H9 (cell line): ENCODE results near the gene KMT2C. TPM values are rescaled to one million over a fixed set of nuclear protein-coding genes. Genes with fewer than 3 reads are reported as not detected.

Experiments
- DNase-seq: peaks from one replicate; pipeline ENCODE4 v3.0.0-alpha.2; 2017
- H2AFZ ChIP-seq: one replicate; pipeline ENCODE4 v1.6.1; 2013; ENCODE audit warnings: mild to moderate bottlenecking, low read length, control low read depth, moderate library complexity
- H2AK5ac ChIP-seq: 2 replicates; pipeline ENCODE4 v1.6.1; 2013; ENCODE audit warnings: low read length, control low read depth, mixed read lengths; ENCODE audit not compliant: insufficient read length
- H2BK120ac ChIP-seq: one replicate; pipeline ENCODE4 v1.6.1; 2013; ENCODE audit warnings: low read depth, mild to moderate bottlenecking, low read length, control low read depth, inconsistent platforms; ENCODE audit not compliant: poor library complexity, severe bottlenecking
- H2BK12ac ChIP-seq: 2 replicates; pipeline ENCODE4 v1.6.1; 2013; ENCODE audit warnings: low read length, control low read depth, mixed read lengths, low read depth; ENCODE audit not compliant: insufficient read length
- H2BK15ac ChIP-seq: 2 replicates; pipeline ENCODE4 v1.6.1; 2013; ENCODE audit warnings: low read depth, low read length, control low read depth
- H2BK20ac ChIP-seq: one replicate; pipeline ENCODE4 v1.6.1; 2013; ENCODE audit warnings: low read depth, mild to moderate bottlenecking, low read length, control low read depth, inconsistent platforms; ENCODE audit not compliant: poor library complexity, severe bottlenecking
- H2BK5ac ChIP-seq: 2 replicates; pipeline ENCODE4 v1.6.1; 2013; ENCODE audit warnings: low read length, control low read depth, mixed read lengths; ENCODE audit not compliant: insufficient read length
- H3K14ac ChIP-seq: 2 replicates; pipeline ENCODE4 v1.6.1; 2013; ENCODE audit warnings: low read length, control low read depth; ENCODE audit not compliant: insufficient read depth
- H3K18ac ChIP-seq: 2 replicates; pipeline ENCODE4 v1.6.1; 2013; ENCODE audit warnings: low read depth, mild to moderate bottlenecking, mixed read lengths, low read length, control low read depth; ENCODE audit not compliant: insufficient read length
- H3K23ac ChIP-seq: 2 replicates; pipeline ENCODE4 v1.6.1; 2013; ENCODE audit warnings: low read length, control low read depth, mixed read lengths, low read depth; ENCODE audit not compliant: insufficient read length
- H3K23me2 ChIP-seq: 2 replicates; pipeline ENCODE4 v1.6.1; 2013; ENCODE audit warnings: low read depth, mild to moderate bottlenecking, mixed read lengths, low read length, control low read depth; ENCODE audit not compliant: insufficient read length, poor library complexity, severe bottlenecking
- H3K27ac ChIP-seq: 2 replicates; pipeline ENCODE4 v1.5.1; 2013; ENCODE audit warnings: low read length, control low read depth, mixed read lengths, low read depth; ENCODE audit not compliant: insufficient read length
- H3K27me3 ChIP-seq: 2 replicates; pipeline ENCODE4 v1.6.1; 2013; ENCODE audit warnings: low read length, control low read depth, inconsistent platforms; ENCODE audit not compliant: insufficient read depth
- H3K4ac ChIP-seq: 2 replicates; pipeline ENCODE4 v1.6.1; 2013; ENCODE audit warnings: low read depth, mild to moderate bottlenecking, control low read depth, inconsistent platforms, low read length, moderate library complexity
- H3K4me1 ChIP-seq: 2 replicates; pipeline ENCODE4 v1.6.1; 2013; ENCODE audit warnings: low read length, control low read depth, inconsistent platforms; ENCODE audit not compliant: insufficient read depth
- H3K4me2 ChIP-seq: 2 replicates; pipeline ENCODE4 v1.6.1; 2013; ENCODE audit warnings: low read length, control low read depth, mixed read lengths; ENCODE audit not compliant: insufficient read length, insufficient read depth
- H3K56ac ChIP-seq: 2 replicates; pipeline ENCODE4 v1.6.1; 2013; ENCODE audit warnings: low read depth, mild to moderate bottlenecking, mixed read lengths, low read length, control low read depth; ENCODE audit not compliant: insufficient read length
- H3K79me1 ChIP-seq: 2 replicates; pipeline ENCODE4 v1.6.1; 2013; ENCODE audit warnings: low read depth, mild to moderate bottlenecking, moderate library complexity, low read length, control low read depth, inconsistent platforms; ENCODE audit not compliant: insufficient read depth, poor library complexity, severe bottlenecking
- H3K79me2 ChIP-seq: 2 replicates; pipeline ENCODE4 v1.6.1; 2013; ENCODE audit warnings: low read length, control low read depth, inconsistent platforms; ENCODE audit not compliant: insufficient read depth
- H3K9ac ChIP-seq: 2 replicates; pipeline ENCODE4 v1.6.1; 2013; ENCODE audit warnings: low read length, control low read depth, mixed read lengths; ENCODE audit not compliant: insufficient read length; ENCODE audit errors: extremely low read depth
- H3K9me3 ChIP-seq: one replicate; pipeline ENCODE4 v1.6.1; 2013; ENCODE audit warnings: low read depth, low read length, inconsistent platforms; ENCODE audit not compliant: control insufficient read depth
- H3T11ph ChIP-seq: one replicate; pipeline ENCODE4 v1.6.1; 2013; ENCODE audit warnings: mild to moderate bottlenecking, low read length, control low read depth, inconsistent platforms
- H4K20me1 ChIP-seq: one replicate; pipeline ENCODE4 v1.6.1; 2013; ENCODE audit not compliant: control insufficient read depth, insufficient read length, insufficient read depth
- H4K5ac ChIP-seq: 2 replicates; pipeline ENCODE4 v1.6.1; 2013; ENCODE audit warnings: low read depth, mild to moderate bottlenecking, mixed read lengths, low read length, control low read depth; ENCODE audit not compliant: insufficient read length
- H4K8ac ChIP-seq: replicated peaks from 2 replicates; pipeline ENCODE4 v1.6.1; 2013; ENCODE audit warnings: low read length, control low read depth, mixed read lengths, low read depth; ENCODE audit not compliant: insufficient read length
- H4K91ac ChIP-seq: 2 replicates; pipeline ENCODE4 v1.6.1; 2013; ENCODE audit warnings: low read depth, mild to moderate bottlenecking, moderate library complexity, mixed read lengths, low read length, control low read depth; ENCODE audit not compliant: insufficient read length
- H3K27ac Mint-ChIP-seq, 3 experiments: 2 replicates in 2 of 3; 3 replicates in 1 of 3; pipeline ENCODE4 v1.8.0; 2020 to 2021; ENCODE audit warnings: mixed read lengths in 3 of 3, mild to moderate bottlenecking in 1 of 3, moderate library complexity in 1 of 3
- H3K27me3 Mint-ChIP-seq: 2 replicates; pipeline ENCODE4 v1.8.0; 2021; ENCODE audit warnings: low read depth, mild to moderate bottlenecking, moderate library complexity, mixed read lengths
- H3K36me3 Mint-ChIP-seq, 3 experiments: 2 replicates in 2 of 3; 3 replicates in 1 of 3; pipeline ENCODE4 v1.8.0; 2020 to 2021; ENCODE audit warnings: low read depth in 3 of 3, mixed read lengths in 3 of 3; ENCODE audit not compliant: insufficient read depth in 1 of 3
- H3K4me1 Mint-ChIP-seq, 2 experiments: 2 replicates each; pipeline ENCODE4 v1.8.0; 2020; ENCODE audit warnings: mixed read lengths in 2 of 2
- H3K4me3 Mint-ChIP-seq, 2 experiments: 2 replicates in 1 of 2; 3 replicates in 1 of 2; pipeline ENCODE4 v1.8.0; 2020 to 2021; ENCODE audit warnings: mild to moderate bottlenecking in 2 of 2, mixed read lengths in 2 of 2, moderate library complexity in 1 of 2
- H3K9me3 Mint-ChIP-seq, 2 experiments: 2 replicates in 1 of 2; 3 replicates in 1 of 2; pipeline ENCODE4 v1.8.0; 2020; ENCODE audit warnings: mild to moderate bottlenecking in 2 of 2, mixed read lengths in 2 of 2, moderate library complexity in 1 of 2
- WGBS: extraction: QIAGEN DNeasy Blood & Tissue Kit; methylation state at CpG from one replicate; pipeline ENCODE4 v1.1.7; 2013; ENCODE audit warnings: missing lambda C conversion rate, low lambda C conversion rate, mixed read lengths; ENCODE audit not compliant: insufficient read length; ENCODE audit errors: extremely low coverage; 5-methylcytosine and 5-hydroxymethylcytosine counted together
- total RNA-seq: library from RNA; stranded (reverse); gene quantifications from 2 replicates; pipeline ENCODE4 v1.2.1, GENCODE V29; 2021
- TF ChIP-seq, protein P1 (sequence below): fragments of 200-600 bp; sonication (generic); conservative IDR thresholded peaks from 3 replicates; pipeline ENCODE4 v1.8.0; 2021; ENCODE audit warnings: antibody characterized with exemption, mild to moderate bottlenecking

KMT2C gene
- total RNA-seq, 1 experiment from 2014 or later = 32.2 TPM

DNA sequence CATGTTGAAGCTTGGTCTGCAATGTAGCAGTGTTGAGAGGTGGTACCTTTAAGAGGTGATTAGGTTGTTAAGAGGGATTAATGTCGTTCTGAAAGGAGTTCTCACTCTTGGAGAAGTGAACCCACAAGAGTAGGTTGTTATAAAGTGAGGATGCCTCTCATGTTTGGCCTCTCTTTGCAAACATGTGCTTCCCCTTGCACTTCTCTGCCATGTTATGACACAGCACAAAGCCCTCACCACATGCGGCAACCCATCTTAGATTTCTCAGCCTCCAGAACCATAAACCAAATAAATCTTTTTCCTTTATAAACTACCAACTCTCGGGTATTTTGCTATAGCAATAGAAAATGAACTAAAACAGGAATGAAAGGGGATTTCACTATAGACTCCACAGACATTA, 66.3 kb downstream of the KMT2C start:
- H4K5ac ChIP-seq = no peak overlapping the region
- H3K9ac ChIP-seq = no peak overlapping the region
- no peak overlapping the region for H3K18ac ChIP-seq
- no peak overlapping the region for H2BK15ac ChIP-seq
- no peaks in the 10 kb centered on the region for H4K20me1 ChIP-seq
- H2BK120ac ChIP-seq = no peak overlapping the region
- H2BK12ac ChIP-seq = no peak overlapping the region
- H4K8ac ChIP-seq = no peak overlapping the region
- no peaks in the 10 kb centered on the region for H3K79me1 ChIP-seq
- Mint-ChIP-seq H3K9me3 (peaks cover 0 to 2% of the 10 kb centered on the region in 2 experiments; a peak in 1 of 5 replicates), H3K4me1 (peaks cover 26 to 30% of the 10 kb centered on the region in 2 experiments), H3K36me3 (peaks cover 2 to 4% (median 2%) of the 10 kb centered on the region in 3 experiments; a peak in 4 of 7 replicates), H3K4me3 (no peak overlapping the region), H3K27ac (no peak overlapping the region; a peak in 1 of 7 replicates), H3K27me3 (no peaks in the 10 kb centered on the region)
- DNase-seq = no peak
- no peak overlapping the region for H2BK5ac ChIP-seq
- no peak overlapping the region for H3K27ac ChIP-seq
- no peak overlapping the region for H2AFZ ChIP-seq
- TF ChIP-seq, protein P1, sequence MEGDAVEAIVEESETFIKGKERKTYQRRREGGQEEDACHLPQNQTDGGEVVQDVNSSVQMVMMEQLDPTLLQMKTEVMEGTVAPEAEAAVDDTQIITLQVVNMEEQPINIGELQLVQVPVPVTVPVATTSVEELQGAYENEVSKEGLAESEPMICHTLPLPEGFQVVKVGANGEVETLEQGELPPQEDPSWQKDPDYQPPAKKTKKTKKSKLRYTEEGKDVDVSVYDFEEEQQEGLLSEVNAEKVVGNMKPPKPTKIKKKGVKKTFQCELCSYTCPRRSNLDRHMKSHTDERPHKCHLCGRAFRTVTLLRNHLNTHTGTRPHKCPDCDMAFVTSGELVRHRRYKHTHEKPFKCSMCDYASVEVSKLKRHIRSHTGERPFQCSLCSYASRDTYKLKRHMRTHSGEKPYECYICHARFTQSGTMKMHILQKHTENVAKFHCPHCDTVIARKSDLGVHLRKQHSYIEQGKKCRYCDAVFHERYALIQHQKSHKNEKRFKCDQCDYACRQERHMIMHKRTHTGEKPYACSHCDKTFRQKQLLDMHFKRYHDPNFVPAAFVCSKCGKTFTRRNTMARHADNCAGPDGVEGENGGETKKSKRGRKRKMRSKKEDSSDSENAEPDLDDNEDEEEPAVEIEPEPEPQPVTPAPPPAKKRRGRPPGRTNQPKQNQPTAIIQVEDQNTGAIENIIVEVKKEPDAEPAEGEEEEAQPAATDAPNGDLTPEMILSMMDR = no peak
- no peak overlapping the region for H4K91ac ChIP-seq
- no peak overlapping the region for H3K14ac ChIP-seq
- no peak overlapping the region for H2BK20ac ChIP-seq
- H3K4ac ChIP-seq = no peak overlapping the region
- no CpG with 5 or more reads among the region's 3 CpGs for WGBS
- no peak overlapping the region for H2AK5ac ChIP-seq
- H3K56ac ChIP-seq = no peak overlapping the region
- H3K9me3 ChIP-seq = no peaks in the 10 kb centered on the region
- H3K27me3 ChIP-seq = no peaks in the 10 kb centered on the region
- no peak overlapping the region for H3T11ph ChIP-seq
- peaks cover 6% of the 10 kb centered on the region; the same call in 1 of the 2 replicates for H3K79me2 ChIP-seq
- H3K23me2 ChIP-seq = no peaks in the 10 kb centered on the region
- H3K23ac ChIP-seq = no peak overlapping the region
- H3K4me2 ChIP-seq = no peak overlapping the region
- H3K4me1 ChIP-seq = no peaks in the 10 kb centered on the region; the same call in 1 of the 2 replicates
